Measurements from ENCODE around the gene ATRNL1.

Gene ATRNL1

GRCh38 chr10:115056186-115056585 is 37.0 kb upstream of the ATRNL1 start:
- Histone ChIP-seq H3F3A (ENCODE audit: insufficient read depth, low read length) (no peaks in the 10 kb centered on the region), H3K9me3 (replicated peaks; ENCODE audit: insufficient read depth, low read length) (no peaks in the 10 kb centered on the region), H3K79me2 (ENCODE audit: low read length) (no peaks in the 10 kb centered on the region), H3K4me3 (ENCODE audit: low read length) (no peak overlapping the region), H3K9me2 (replicated peaks; ENCODE audit: insufficient read depth, low read length) (no peaks in the 10 kb centered on the region), H3K4me1 (ENCODE audit: low read length) (no peaks in the 10 kb centered on the region), H2AFZ (ENCODE audit: low read length) (no peak overlapping the region), H3K9ac (ENCODE audit: low read length) (no peak overlapping the region), H3K27me3 (replicated peaks; ENCODE audit: insufficient read depth, low read length) (no peaks in the 10 kb centered on the region), H3K27ac (ENCODE audit: low read length) (no peak overlapping the region), H3K36me3 (replicated peaks; ENCODE audit: insufficient read depth, low read length) (no peaks in the 10 kb centered on the region), H4K20me1 (ENCODE audit: insufficient read depth, low read length) (no peaks in the 10 kb centered on the region), H3K4me2 (ENCODE audit: low read depth, low read length) (no peak overlapping the region)
- no peak for TF ChIP-seq EZH2 (optimal IDR thresholded peaks at IDR 0.05; ENCODE audit: low read depth, low read length)
- TF ChIP-seq CTCF (IDR thresholded peaks at IDR 0.05; ENCODE audit: low read length): no peak
- TF ChIP-seq EZH2phosphoT487 (IDR thresholded peaks at IDR 0.05; ENCODE audit: low read length): no peak
- no peak for DNase-seq

- H3K27me3 ChIP-seq (replicated peaks; ENCODE audit: insufficient read depth, low read length): no peaks in the 10 kb centered on the region
- no peaks in the 10 kb centered on the region for H3K9me2 ChIP-seq (replicated peaks; ENCODE audit: insufficient read depth, low read length)
- no peaks in the 10 kb centered on the region for H3K4me1 ChIP-seq (ENCODE audit: low read length)
- TF ChIP-seq EZH2 (optimal IDR thresholded peaks at IDR 0.05; ENCODE audit: low read depth, low read length): no peak
- TF ChIP-seq CTCF (IDR thresholded peaks at IDR 0.05; ENCODE audit: low read length): no peak
- H3K4me3 ChIP-seq (ENCODE audit: low read length): no peak overlapping the region
- no peak overlapping the region for H3K4me2 ChIP-seq (ENCODE audit: low read depth, low read length)
- no peaks in the 10 kb centered on the region for H3K36me3 ChIP-seq (replicated peaks; ENCODE audit: insufficient read depth, low read length)
- H3K9ac ChIP-seq (ENCODE audit: low read length): no peak overlapping the region
- no peaks in the 10 kb centered on the region for H4K20me1 ChIP-seq (ENCODE audit: insufficient read depth, low read length)
- H3K27ac ChIP-seq (ENCODE audit: low read length): no peak overlapping the region
- DNase-seq: no peak
- H3K79me2 ChIP-seq (ENCODE audit: low read length): no peaks in the 10 kb centered on the region
- H3F3A ChIP-seq (ENCODE audit: insufficient read depth, low read length): no peaks in the 10 kb centered on the region
- H3K9me3 ChIP-seq (replicated peaks; ENCODE audit: insufficient read depth, low read length): no peaks in the 10 kb centered on the region
- H2AFZ ChIP-seq (ENCODE audit: low read length): no peak overlapping the region
Observed at GRCh38 chr10:115059301-115059898, 33.8 kb upstream of the ATRNL1 start.

- no peaks in the 10 kb centered on the region for H3K4me1 ChIP-seq (ENCODE audit: low read length)
- no peaks in the 10 kb centered on the region for H3K79me2 ChIP-seq (ENCODE audit: low read length)
- H3K9ac ChIP-seq (ENCODE audit: low read length): no peak overlapping the region
- TF ChIP-seq EZH2phosphoT487 (IDR thresholded peaks at IDR 0.05; ENCODE audit: low read length): no peak
- TF ChIP-seq EZH2 (optimal IDR thresholded peaks at IDR 0.05; ENCODE audit: low read depth, low read length): no peak
- TF ChIP-seq CTCF (IDR thresholded peaks at IDR 0.05; ENCODE audit: low read length): no peak
- H2AFZ ChIP-seq (ENCODE audit: low read length): no peak overlapping the region
- no peak overlapping the region for H3K4me3 ChIP-seq (ENCODE audit: low read length)
- no peak overlapping the region for H3K27ac ChIP-seq (ENCODE audit: low read length)
- H3K9me3 ChIP-seq (replicated peaks; ENCODE audit: insufficient read depth, low read length): no peaks in the 10 kb centered on the region
- no peaks in the 10 kb centered on the region for H3K27me3 ChIP-seq (replicated peaks; ENCODE audit: insufficient read depth, low read length)
- no peak overlapping the region for H3K4me2 ChIP-seq (ENCODE audit: low read depth, low read length)
- DNase-seq: no peak
- no peaks in the 10 kb centered on the region for H3F3A ChIP-seq (ENCODE audit: insufficient read depth, low read length)
- no peaks in the 10 kb centered on the region for H3K36me3 ChIP-seq (replicated peaks; ENCODE audit: insufficient read depth, low read length)
- no peaks in the 10 kb centered on the region for H3K9me2 ChIP-seq (replicated peaks; ENCODE audit: insufficient read depth, low read length)
- H4K20me1 ChIP-seq (ENCODE audit: insufficient read depth, low read length): no peaks in the 10 kb centered on the region
Observed at GRCh38 chr10:115063701-115064658, 29.2 kb upstream of the ATRNL1 start.

Measured in MM.1S (cell line).